GM19397 (cell line): ENCODE data around the gene PDIK1L.
"Not testable (repeated sequence)": the region's sequence is repeated elsewhere in the genome, so short reads cannot be mapped to it uniquely, and the experiment has no call there.

Source experiments
- ATAC-seq: cut with Tn5 transposase; IDR thresholded peaks from one replicate; pipeline ENCODE4 v1.9.1; 2021; ENCODE audit warnings: mild to moderate bottlenecking, moderate library complexity; ENCODE audit not compliant: unreplicated experiment

PDIK1L gene

DNA sequence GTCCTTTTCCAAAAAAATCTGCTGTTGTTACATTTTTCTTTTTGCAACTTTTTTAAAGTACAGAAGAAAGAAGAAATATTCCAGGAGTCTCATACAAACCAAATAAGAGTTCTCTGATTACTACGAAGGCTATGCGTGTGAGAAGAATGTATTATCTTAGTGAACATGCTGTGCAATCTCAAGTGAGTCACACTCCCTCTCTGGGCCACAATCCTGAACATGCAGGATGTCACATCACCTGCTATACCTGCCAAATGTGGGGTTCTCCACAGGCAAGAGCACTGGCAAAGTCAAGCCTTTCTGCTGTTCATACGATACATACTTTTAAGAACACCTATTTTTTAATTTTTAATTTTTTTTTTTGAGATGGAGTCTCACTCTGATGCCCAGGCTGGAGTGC lies 22.5 kb upstream of the PDIK1L start:
- no peak for ATAC-seq

DNA sequence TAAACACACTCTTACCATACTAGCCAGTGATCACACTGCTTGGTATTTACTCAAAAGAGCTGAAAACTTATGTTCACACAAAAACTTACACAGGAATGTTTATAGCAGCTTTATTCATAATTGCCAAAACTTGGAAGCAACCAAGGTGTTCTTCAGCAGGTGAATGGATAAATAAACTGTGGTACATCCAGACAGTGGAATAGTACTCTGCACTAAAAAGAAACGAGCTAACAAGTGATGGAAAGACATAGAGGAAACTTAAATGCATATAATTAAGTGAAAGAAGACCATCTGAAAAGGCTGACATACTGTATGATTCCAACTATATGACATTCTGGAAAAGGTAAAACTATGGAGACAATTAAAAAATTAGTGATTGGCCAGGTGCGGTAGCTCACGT lies 20.7 kb upstream of the PDIK1L start:
- no peak for ATAC-seq

DNA sequence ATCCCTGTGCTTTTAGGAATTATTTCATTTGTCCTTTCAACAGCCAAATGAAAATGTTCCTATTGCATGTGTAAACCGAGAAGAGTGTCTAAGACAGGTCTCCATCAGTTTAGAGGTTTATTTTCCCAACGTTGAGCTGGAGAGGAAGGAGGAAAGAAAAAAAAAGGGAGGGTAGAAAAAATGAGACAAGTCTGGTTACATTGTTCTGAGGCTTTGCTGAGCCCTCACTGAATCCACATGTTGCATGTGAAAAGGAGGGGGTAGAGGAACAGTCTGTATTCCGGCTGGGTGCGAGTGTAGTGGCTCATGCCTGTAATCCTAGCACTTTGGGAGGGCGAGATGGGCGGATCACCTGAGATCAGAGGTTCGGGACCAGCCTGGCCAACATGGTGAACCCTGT lies 19.2 kb upstream of the PDIK1L start:
- no peak for ATAC-seq

DNA sequence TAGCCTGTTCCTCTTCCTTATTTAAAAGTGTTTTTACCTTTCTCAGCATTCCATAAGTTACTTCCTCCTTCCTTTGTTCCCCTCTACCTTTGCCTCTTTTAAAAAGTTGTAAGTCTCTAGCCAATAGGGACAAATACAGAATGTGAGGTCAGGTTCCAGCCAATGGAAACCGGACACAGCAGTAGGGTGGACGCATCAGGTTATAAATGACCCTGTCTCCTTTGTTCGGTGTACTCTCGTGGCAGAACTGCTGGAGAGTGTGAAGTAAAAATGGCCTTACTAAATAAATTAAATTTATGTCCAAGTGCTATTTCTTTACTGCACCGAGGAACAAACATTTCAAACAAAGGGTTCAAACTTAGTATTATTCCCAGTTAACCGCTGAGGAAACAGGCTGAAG lies 18.1 kb upstream of the PDIK1L start:
- not testable (repeated sequence) for ATAC-seq

DNA sequence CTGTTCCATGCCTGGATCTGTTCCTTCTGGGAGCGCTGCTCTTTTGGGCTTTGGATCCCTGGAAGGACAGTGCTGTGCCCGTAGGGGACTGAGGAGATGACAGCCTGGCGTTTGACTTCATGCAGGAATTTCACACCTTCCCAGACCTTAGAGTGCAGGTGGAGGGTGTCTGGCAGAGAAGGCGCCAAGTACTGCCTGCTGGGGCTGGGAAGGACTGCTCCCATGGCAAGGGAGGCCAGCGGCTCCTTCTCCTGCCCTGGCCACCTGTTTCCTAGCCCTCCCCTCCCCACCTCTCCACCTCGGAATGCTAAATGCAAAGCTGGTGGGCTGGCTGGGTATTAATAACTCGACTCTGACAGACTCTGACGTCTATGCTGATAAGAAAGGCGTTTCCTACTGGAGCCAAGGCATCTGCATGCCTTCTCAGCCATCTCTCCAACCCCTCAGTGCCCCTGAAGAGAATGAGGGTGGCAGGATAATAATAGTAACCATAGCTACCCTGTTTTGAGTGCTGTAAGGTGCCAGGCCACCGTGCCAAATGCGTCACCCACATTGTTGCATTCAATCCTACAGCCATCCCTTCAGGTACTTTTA lies 17.5 kb upstream of the PDIK1L start:
- no peak for ATAC-seq

DNA sequence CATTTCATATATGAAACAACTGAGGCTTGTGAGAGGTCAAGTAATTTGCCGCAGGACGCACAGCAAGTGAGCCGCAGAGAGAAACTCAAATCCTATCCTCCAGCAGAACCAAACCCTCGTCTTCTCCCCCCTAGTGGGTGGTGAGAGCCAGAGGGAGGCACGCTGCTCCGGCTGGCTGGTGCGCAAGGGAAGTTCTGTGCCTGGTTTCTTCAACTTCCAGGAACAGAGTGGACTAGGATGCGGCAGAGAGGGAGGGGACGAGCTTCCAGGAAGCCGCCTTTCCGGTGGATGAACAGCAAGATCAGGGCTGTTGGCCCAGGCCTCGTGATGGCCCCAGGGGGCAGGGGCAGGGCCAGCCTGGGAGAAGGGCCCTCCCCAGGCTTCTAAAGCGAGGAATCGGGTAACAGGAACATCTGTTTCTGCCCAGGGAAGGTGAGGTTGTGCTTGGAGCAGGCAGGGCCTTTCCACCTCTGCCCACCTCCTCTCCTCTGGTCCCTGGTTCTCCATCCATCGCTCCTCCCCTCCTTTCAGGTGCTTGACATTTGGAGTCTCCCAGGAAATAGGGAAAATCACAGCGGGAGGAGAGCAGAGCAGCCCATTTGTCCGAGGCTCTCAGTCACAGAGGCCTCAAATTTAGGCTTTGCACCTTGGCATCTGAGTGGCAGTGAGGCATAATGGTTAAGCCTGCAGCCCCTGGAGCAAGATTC lies 16.8 kb upstream of the PDIK1L start:
- ATAC-seq: no peak

DNA sequence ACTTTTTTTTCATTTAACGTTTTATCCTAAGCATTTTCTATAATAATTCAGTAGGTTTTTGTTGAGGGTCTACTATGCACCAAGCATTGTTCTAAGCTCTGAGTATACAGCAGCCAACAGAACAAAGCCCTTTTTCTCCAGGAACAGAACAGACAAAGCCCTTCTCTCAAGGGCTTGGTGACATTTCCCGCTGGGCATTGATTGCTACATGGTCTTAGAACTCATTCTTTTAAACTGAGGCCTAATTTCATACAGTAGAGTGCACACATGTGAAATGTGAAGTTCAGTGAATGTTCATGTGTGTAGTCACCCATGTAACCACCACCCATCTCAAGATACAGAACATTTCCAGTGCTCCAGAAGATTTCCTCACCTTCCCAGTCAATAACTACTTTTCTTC lies 15.2 kb upstream of the PDIK1L start:
- no peak for ATAC-seq

DNA sequence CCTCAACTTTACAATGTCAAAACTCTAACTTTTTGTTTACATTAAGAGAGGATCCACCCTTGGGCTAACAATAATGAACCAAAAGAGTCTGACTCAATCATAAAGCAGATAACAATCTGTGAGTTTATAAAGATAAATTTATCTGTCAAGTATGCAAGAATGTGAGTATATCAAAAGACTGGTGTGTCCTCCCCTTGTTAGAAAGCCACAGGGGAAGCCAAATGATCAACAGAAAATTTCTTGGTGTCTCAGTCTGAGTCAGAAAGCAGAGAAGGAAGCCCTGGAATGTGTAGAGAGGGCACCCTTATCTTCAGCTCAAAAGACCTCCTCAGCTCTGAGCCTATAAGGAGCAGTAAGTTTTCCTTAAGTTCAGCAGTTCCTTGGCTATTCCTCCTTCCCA lies 13.9 kb upstream of the PDIK1L start:
- no peak for ATAC-seq

DNA sequence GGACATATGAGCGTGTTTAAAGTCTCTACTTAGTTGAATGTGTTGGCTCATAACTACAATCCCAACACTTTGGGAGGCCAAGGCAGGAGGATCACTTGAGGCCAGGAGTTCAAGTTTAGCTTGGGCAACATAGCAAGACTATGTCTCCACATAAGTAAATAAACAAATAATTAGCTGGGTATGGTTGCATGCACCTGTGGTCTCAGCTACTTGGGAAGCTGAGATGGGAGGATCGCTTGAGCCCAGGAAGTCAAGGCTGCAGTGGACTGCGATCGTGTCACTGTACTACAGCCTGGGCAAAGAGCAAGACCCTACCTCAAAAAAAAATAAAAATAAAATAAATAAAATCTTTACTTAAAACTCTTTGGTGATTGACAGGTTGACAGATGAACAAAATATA lies 13.0 kb upstream of the PDIK1L start:
- ATAC-seq: no peak

DNA sequence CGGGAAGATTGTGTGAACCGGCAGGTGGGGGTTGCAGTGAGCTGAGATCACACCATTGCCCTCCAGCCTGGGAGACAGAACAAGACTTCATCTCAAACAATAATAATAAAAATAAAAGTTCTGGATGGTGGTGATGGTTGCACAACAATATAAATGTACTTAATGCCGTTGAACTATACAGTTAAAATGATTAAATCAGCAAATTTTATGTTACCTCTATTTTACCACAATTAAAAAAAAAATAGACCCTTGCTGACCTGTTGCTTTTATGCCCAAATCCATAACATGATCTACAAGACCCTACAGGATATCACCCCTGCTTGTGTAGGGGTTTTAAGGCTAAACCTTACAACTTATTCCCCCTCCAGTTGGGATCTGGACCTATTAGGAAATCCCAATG lies 11.8 kb upstream of the PDIK1L start:
- ATAC-seq: no peak

DNA sequence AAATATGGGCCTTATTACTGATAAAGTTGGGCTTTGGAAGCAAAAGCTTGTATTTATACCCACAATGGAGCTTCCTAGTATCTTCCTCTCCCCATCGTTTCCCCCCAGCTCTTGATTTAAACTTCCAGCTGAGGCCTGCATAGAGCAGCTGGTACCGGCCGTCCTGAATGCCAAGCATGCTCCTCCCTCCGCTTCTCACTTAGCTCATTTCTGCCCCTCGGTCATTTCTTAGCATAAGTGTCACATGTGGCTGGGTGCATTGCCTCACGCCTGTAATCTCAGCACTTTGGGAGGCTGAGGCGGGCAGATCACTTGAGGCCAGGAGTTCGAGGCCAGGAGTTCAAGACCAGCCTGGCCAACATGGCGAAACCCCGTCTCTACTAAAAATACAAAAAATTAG lies 11.4 kb upstream of the PDIK1L start:
- not testable (repeated sequence) for ATAC-seq

DNA sequence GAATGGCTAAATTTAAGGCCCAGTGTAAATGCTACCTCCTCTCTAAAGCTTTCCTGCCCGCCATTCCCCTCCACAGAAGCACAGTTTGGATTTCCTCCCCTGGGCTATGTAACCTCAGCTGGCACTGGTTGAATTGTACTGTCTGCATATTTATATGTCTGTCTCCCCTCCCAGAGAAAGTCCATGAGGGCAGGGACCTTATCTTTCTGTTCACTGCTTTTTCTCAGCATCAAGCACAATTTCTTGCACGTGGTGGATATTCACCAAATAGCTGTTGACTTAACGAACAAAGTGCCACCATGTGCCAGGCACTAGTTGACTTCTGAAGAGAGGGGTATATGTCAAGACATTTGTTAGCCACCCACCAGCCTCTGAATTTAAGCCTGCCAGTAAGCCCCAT lies 9.5 kb upstream of the PDIK1L start:
- no peak for ATAC-seq

DNA sequence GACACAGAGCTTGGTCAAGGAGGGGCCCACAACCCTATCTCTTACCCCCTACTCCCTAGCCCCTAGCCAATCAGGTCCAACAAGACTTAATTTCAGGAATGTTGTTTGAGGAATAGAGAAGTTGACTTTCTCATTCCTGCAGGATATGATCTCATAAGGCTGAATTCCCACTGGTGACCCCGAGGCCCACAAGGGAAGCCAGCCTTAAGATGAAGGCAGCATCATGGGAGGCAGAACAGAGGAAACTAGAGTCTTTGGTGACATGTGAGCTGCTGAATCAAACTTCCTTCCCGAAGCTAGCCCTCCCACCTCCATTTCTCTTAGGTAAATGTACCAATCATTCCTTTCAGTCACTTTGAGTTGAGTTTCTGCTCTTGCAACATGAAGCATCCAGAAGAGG lies 9.1 kb upstream of the PDIK1L start:
- ATAC-seq: no peak

DNA sequence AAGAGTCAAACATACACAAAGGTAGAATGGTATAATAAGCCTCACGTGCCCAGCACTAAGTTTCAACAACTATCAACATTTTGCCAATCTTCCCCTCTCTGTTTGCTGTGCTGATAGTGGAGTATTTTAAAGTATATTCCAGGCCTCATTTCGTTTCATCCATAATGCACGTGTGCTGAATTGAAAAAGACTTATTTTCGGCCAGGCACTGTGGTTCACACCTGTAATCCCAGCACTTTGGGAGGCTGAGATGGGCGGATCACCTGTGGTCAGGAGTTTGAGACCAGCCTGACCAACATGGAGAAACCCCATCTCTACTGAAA lies 6.4 kb upstream of the PDIK1L start:
- not testable (repeated sequence) for ATAC-seq

DNA sequence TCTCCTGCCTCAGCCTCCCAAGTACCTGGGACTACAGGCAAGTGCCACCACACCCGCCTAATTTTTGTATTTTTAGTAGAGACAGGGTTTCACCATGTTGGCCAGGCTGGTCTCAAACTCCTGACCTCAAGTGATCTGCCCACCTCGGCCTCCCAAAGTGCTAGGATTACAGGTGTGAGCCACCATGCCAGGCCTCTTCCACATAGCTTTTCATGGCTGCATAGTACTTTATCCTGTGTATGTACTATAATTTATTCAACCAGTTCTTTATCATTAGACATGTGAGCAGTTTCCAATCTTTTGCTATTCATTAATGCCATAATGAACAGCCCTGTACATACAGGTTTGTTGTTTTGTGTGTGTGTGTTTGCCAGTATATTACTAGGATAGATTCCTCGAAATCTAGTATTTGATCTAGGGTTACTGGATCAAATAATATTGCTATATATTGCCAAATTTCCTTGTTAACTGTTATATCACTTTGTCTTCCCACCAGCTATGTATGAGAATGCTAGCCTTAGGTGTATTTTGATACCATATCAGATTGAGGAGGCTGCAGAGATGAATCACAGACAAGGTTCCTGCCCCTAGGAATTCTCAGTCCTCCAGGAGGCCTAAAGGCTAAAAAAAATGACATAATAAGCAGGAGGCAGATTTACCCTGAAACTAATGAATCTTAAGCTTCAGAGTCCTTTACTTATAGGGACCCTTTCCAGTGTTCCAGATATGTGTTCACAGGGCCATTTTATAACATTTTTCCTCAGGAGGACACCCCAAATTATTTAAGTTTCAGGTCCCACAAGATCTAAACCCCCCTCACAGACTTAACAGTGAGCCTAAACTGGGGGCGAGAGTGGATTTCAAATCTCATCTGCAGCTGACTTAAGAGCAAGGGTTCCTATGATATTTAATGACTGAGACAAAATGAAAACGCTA lies 2.1 kb upstream of the PDIK1L start:
- ATAC-seq: no peak

DNA sequence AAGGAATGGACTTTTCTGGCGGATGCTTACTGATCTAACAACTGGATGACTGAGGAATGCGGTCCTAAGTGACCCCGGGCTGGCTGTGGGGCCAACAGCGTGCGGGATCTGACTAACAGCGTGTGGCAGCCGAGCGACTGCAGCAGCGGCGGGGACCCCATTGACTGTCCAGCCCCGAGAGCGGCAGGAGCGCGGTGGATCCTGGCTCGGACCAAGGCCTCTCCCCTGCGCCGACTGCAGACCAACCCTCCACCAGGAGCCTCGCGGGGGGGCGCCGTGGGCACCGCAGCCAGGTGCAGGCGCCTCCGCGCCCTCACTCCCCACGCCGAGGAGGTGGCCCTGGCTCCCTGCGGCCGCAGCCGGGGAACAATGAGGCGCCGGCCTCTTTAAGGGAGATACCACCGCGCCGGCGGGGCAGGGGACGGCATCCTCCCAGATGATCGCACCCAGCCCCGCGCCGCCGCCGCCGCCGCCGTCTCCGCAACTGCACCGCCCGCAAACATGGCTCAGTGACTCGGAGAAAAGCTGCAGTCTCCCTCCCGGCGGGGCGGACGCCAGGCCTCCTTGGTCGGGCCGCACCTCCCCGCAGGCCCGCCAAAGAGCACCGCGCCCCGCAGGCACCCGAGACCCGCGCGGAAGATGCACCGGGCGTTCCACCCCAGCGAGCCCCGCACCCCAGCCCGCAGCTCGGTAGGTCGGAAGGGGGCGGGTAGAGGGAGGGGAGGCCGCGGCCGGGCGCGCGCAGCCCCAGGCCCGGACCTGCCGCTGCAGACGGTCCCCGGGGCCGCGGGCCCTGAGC lies 694 bp upstream of the PDIK1L start:
- peak; percentile 49 for ATAC-seq

DNA sequence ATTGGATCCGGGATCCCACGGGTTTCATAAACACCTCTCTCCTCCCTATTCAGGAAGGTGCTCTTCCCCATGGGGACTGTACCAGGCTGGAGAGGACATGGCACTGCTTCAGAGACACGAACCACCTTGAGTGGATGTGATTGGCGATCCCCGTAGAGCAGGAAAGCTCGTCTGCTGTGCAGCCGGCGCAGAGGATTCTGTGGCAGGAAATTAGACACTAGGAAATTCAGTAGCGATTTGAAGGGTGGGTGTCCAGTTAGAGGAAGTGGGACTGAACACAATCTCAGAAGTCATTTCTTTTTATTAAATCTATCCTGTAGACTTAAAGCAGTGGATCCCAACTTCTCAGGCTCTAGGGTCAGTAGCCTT lies 767 bp downstream of the PDIK1L start:
- ATAC-seq: no peak

DNA sequence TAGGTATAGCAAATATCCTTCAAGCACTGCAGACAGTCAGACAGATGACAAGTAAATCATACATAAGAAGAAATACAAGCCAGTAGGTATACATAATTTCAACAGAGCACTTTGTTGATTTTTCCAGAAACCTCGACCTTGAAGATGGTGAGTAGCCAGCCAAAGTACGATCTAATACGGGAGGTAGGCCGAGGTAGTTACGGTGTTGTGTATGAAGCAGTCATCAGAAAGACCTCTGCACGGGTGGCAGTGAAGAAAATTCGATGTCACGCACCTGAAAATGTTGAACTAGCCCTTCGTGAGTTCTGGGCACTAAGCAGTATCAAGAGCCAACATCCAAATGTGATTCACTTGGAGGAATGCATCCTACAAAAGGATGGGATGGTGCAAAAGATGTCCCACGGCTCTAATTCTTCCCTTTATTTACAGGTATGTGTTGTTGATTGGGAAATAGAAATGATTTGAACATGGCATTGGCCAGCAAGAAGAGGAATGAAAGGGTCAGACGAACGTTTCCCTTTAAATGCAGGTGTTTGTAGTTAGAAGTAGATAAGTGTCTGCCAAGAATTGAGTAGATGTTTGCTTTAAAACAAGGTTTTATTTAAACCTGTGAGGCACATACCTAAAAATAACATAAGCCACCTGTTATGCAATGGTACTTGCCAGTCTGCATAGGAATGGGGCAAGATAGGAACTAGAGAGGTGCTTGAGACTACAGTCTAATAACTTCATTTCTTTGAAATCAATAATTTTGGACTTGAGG lies 2.7 kb downstream of the PDIK1L start:
- ATAC-seq: no peak

DNA sequence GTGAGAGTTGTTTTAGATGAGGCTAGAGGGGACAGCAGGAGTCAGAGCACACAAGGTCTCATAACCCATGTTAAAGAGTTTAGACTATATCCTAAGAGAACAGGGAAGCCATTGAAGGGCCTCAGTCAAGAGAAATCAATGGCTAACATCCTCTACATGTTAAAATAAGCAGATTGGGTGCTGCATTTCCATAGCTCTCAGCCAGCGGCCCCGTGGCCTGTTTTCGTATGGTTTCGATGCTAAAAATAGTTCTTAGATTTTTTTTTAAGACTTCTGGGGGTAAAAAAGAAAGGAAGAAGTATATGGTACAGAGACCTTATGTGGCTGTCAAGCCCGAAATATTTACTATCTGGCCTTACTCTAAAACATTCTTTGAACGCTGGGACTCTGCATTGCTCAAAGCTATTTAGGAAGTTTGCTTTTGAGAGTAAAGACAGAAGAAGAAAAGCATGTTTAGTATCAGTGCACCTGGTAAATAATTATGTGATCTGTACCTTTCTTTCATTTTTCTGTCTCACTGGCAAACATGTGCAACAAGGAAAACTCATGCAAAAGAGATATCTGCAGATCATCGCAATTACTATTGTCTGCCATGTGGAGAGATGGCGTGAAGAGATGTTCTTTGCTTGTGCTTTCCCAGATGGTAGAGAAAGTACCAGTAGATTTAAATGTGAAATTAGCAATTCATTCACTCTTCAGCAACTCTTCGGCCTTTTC lies 8.4 kb downstream of the PDIK1L start:
- ATAC-seq: no peak
